Left ventricle myocardium inferior (tissue), 1 donor: ENCODE results near the gene REEP6. TPM values are rescaled to one million over a fixed set of nuclear protein-coding genes. Genes with fewer than 3 reads are reported as not detected.

Experiments used
- DNase-seq: peaks from one replicate; pipeline ENCODE4 v3.0.0-alpha.2; 2020
- H3K27ac ChIP-seq: fragments of 200-600 bp; replicated peaks from 2 replicates; pipeline ENCODE4 v1.8.0; 2021
- H3K27me3 ChIP-seq: fragments of 200-600 bp; 2 replicates; pipeline ENCODE4 v1.8.0; 2021; ENCODE audit warnings: low read depth
- H3K36me3 ChIP-seq: fragments of 200-600 bp; 2 replicates; pipeline ENCODE4 v1.8.0; 2021
- H3K4me1 ChIP-seq: fragments of 200-600 bp; 2 replicates; pipeline ENCODE4 v1.8.0; 2021
- H3K4me3 ChIP-seq: fragments of 200-600 bp; 2 replicates; pipeline ENCODE4 v1.8.0; 2021; ENCODE audit warnings: mild to moderate bottlenecking, moderate library complexity
- H3K9me3 ChIP-seq: fragments of 200-600 bp; replicated peaks from 2 replicates; pipeline ENCODE4 v1.8.0; 2021
- intact Hi-C: fragments of 100-400 bp; cut with micrococcal nuclease; formaldehyde crosslinking; loops from one replicate; pipeline ENCODE4 v1.11.0; 2022
- total RNA-seq: library from RNA; stranded (reverse); fragmentation: NEBNext Ultra II Directional; extraction: Animal tissue kit (Norgen Biotek cat#: 25700); gene quantifications from one replicate; pipeline ENCODE4 v1.2.1, GENCODE V29; 2021
- TF ChIP-seq, protein P1 (sequence below): fragments of 200-600 bp; IDR thresholded peaks from 2 replicates; pipeline ENCODE4 v1.8.0; 2021; ENCODE audit warnings: antibody characterized with exemption, mild to moderate bottlenecking, borderline replicate concordance
- donor health status: DM: no; HTN: yes; CAD: no; lungs with severe emphysema.

Gene REEP6
- total RNA-seq, 1 donor from 2014 or later: 1.9 TPM

DNA sequence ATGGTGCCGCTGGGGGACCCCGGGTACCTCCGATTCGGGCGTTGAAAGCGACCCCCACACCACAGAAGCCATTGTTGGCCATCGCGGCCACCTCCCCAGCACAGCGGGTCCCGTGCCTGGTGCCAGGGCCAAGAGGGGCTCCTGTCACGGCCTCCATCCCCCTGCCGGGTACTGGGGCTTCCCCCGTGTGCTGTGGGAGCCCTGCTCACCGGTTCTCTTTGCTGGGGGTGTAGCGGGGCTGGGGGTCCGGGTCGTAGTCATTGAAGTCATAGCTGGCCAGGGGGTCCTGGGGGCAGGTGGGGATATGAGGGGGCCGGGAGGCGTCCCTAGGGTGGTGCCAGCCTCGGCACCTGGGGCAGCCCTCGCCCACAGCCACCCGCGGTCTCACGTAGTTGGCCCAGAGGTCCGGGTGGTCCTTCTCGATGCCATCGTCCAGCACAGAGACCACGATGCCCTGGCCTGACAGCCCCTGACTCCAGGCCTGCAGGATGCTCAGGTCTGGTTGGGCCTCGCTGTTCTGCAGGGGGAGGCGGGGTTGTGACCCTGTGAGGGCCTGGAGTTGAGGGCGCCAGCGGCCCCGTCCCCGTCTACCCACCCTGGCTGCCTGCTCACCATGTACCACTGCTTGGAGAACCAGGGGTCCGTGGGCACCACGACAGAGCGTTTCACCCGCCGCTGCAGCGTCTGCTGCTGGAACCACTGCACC lies 3.3 kb upstream of the REEP6 start:
- H3K4me3 ChIP-seq: no peak overlapping the region
- H3K27ac ChIP-seq: no peak overlapping the region
- DNase-seq: no peak
- intact Hi-C loops: no loop called here
- no peaks in the 10 kb centered on the region for H3K36me3 ChIP-seq
- TF ChIP-seq, protein P1, sequence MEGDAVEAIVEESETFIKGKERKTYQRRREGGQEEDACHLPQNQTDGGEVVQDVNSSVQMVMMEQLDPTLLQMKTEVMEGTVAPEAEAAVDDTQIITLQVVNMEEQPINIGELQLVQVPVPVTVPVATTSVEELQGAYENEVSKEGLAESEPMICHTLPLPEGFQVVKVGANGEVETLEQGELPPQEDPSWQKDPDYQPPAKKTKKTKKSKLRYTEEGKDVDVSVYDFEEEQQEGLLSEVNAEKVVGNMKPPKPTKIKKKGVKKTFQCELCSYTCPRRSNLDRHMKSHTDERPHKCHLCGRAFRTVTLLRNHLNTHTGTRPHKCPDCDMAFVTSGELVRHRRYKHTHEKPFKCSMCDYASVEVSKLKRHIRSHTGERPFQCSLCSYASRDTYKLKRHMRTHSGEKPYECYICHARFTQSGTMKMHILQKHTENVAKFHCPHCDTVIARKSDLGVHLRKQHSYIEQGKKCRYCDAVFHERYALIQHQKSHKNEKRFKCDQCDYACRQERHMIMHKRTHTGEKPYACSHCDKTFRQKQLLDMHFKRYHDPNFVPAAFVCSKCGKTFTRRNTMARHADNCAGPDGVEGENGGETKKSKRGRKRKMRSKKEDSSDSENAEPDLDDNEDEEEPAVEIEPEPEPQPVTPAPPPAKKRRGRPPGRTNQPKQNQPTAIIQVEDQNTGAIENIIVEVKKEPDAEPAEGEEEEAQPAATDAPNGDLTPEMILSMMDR: no peak
- peaks cover 20% of the 10 kb centered on the region for H3K4me1 ChIP-seq
- peaks cover 15% of the 10 kb centered on the region for H3K27me3 ChIP-seq
- H3K9me3 ChIP-seq: no peaks in the 10 kb centered on the region

DNA sequence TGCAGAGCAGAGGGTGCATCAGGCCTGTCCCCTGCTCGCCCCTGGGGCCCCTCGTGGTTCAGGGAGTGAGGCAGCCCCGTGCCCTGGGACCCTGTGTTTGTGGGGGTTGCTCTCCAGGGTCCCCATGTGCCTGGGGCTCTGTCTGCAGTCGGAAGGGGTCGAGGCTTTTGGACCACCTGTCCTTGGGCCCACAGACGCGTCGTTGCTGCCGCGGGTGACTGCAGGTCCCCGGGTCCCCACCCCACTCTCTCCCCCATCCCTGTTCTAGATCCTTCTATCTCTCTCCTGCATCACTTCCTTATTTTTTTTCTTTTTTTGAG lies 2.7 kb upstream of the REEP6 start:
- intact Hi-C loops: no loop called here
- no peak overlapping the region for H3K4me3 ChIP-seq
- TF ChIP-seq, protein P1: no peak

DNA sequence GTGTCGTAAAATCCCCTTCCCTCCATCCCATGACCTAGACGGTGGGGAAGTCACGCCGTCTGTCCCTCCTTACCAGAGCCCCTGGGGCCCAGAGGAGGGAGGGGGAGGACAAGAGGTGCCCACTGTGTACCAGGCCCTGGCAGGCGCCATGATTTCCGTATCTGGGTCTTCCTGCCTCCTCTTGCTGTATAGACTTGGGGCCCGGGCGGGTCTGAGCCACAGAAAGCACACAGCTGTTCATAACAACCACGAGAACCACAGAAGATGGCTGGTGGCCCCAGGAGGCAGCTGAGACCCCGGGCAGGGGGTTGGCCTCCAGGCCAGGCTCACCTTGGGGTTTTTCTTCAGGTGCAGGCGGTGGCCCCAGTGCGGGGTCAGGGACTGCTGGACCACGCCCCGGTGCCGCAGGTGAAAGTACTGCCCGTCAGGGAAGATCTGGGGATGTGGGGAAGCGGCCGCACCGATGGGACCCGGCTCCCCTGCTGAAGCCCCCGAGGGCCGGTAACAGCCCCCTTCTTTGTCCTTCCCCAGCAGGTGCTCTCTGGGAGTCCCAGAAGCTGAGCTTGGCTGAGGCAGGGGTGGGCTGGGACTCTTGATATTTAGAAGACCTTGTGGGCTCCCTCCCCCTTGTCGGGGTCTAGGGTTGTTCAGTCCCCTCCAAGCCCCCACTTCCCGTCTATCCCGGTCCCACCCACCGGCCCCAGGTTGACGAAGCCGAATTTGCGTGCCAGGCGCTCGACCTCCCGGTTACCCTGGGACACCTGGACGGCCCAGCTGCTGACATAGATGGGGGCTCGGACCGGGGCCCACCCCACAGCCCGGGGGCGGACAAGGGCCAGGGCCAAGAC lies 1.3 kb upstream of the REEP6 start:
- Histone ChIP-seq H3K9me3 (no peaks in the 10 kb centered on the region), H3K36me3 (no peaks in the 10 kb centered on the region), H3K4me1 (peaks cover 20% of the 10 kb centered on the region), H3K4me3 (peak overlapping the region; percentile 72), H3K27me3 (peaks cover 18% of the 10 kb centered on the region), H3K27ac (peak overlapping the region; percentile 85)
- DNase-seq: no peak
- intact Hi-C loops: no loop called here
- TF ChIP-seq, protein P1: no peak

More for the DNA sequence above, 2.7 kb upstream of the REEP6 start:
- Histone ChIP-seq H3K4me1 (peaks cover 20% of the 10 kb centered on the region), H3K36me3 (no peaks in the 10 kb centered on the region), H3K9me3 (no peaks in the 10 kb centered on the region), H3K27me3 (peaks cover 18% of the 10 kb centered on the region), H3K27ac (no peak overlapping the region)
- no peak for DNase-seq

DNA sequence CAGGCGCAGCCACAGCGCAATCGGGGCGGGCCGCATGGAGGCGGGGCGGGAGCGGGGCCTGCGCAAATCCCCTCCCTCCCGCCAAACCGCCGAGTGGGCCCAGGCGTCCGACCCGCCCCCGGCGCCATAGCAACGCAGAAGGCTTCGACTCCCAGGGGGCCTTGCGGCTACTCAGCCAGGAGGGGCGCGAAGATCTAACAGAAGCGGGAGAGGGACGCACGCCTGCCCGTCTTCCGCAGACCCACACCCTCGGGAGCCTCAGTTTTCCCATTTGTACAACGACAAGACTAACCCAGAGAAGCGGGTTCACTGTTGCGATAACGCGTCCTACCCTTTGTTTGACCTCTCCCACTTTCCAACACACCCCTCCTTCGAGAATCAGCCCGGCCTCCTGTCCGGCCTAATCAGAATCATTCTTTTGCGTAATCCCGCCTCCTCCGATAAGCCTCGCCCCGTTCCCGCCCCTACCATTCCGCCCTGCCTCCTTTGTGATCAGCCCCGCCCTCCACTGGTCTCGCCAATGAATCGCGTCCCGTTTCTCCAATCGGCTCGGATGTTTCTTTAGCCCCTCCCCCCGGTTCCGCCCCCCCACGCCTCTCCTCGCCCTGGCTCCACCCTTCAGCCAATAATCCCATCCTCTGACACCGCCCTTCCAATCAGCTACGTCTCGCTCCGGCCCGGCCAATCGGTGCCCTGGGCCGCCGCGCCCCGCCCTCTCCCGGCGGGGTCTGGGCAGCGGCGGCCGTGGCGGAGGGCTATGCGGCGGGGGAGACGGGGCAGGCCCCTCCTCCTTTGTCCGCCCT lies 469 bp upstream of the REEP6 start, which contains the start of gene PCSK4:
Gene PCSK4 (minus strand): TSS at position 40 of the 803 bp plus-strand sequence. CDS start 4 bp downstream, at position 36.
- TF ChIP-seq, protein P1: no peak
- peak; percentile 99 for DNase-seq
- intact Hi-C loops: no loop called here
- no peaks in the 10 kb centered on the region for H3K36me3 ChIP-seq
- H3K27me3 ChIP-seq: peaks cover 18% of the 10 kb centered on the region
- peaks cover 20% of the 10 kb centered on the region for H3K4me1 ChIP-seq
- H3K27ac ChIP-seq: peak within 1 kb of the TSS; percentile 85
- no peaks in the 10 kb centered on the region for H3K9me3 ChIP-seq
- H3K4me3 ChIP-seq: peak within 1 kb of the TSS; percentile 72

GRCh38 chr19:1491849-1492170 lies 829 bp downstream of the REEP6 start:
- Histone ChIP-seq H3K27me3 (peaks cover 30% of the 10 kb centered on the region), H3K4me1 (peaks cover 20% of the 10 kb centered on the region), H3K4me3 (peak overlapping the region; percentile 71), H3K9me3 (no peaks in the 10 kb centered on the region), H3K27ac (no peak overlapping the region), H3K36me3 (no peaks in the 10 kb centered on the region)
- no peak for DNase-seq
- TF ChIP-seq, protein P1: no peak
- intact Hi-C loops: no loop called here
